Kidney (tissue), 14 donors: Measurements from ENCODE around the gene KCNN3. TPM values are rescaled to one million over a fixed set of nuclear protein-coding genes. Genes with fewer than 3 reads are reported as not detected.

Experiments used
- DNase-seq, 5 donors: peaks; one replicate each; pipeline ENCODE4 v3.0.0-alpha.2; 2013 to 2020
- FAIRE-seq: peaks from 2 replicates; lab custom pipeline; 2012; peaks lifted over from hg19 to GRCh38; lab: Jason Lieb, UNC
- H3K27ac ChIP-seq, 2 donors: one replicate each; pipeline ENCODE4 v1.7.0; 2013; ENCODE audit warnings: low read depth in 2 of 2, low read length in 2 of 2, inconsistent platforms in 1 of 2
- H3K27me3 ChIP-seq: one replicate; pipeline ENCODE4 v1.7.1; 2013; ENCODE audit warnings: low read length, inconsistent platforms; ENCODE audit not compliant: control insufficient read depth, insufficient read depth
- H3K36me3 ChIP-seq, 3 donors: one replicate each; pipeline versions ENCODE4 v1.7.0 to v1.7.1; 2013; ENCODE audit warnings: low read length in 3 of 3, control low read depth in 1 of 3, inconsistent platforms in 1 of 3; ENCODE audit not compliant: insufficient read depth in 3 of 3, control insufficient read depth in 2 of 3
- H3K4me1 ChIP-seq, 3 donors: one replicate each; pipeline versions ENCODE4 v1.7.0 to v1.7.1; 2013; ENCODE audit warnings: low read length in 3 of 3, inconsistent platforms in 1 of 3, low read depth in 1 of 3; ENCODE audit not compliant: control insufficient read depth in 2 of 3, insufficient read depth in 2 of 3
- H3K4me3 ChIP-seq, 3 donors: one replicate each; pipeline versions ENCODE4 v1.7.0 to v1.8.1; 2013; ENCODE audit warnings: low read length in 3 of 3, control low read depth in 1 of 3, inconsistent platforms in 1 of 3
- H3K9ac ChIP-seq, 3 donors: one replicate each; pipeline versions ENCODE4 v1.7.0 to v1.7.1; 2013; ENCODE audit warnings: low read length in 3 of 3, control low read depth in 1 of 3, inconsistent platforms in 1 of 3
- H3K9me3 ChIP-seq, 3 donors: one replicate each; pipeline versions ENCODE4 v1.7.0 to v1.7.1; 2013; ENCODE audit warnings: low read length in 3 of 3, control low read depth in 1 of 3, inconsistent platforms in 1 of 3; ENCODE audit not compliant: control insufficient read depth in 2 of 3, insufficient read depth in 1 of 3
- CTCF ChIP-seq: IDR thresholded peaks from 3 replicates; pipeline ENCODE4 v1.5.1; 2012; ENCODE audit warnings: mild to moderate bottlenecking, moderate library complexity, borderline replicate concordance; ENCODE audit not compliant: insufficient read depth; ENCODE audit errors: extremely low read depth
- intact Hi-C: fragments of 100-400 bp; cut with DNase I; formaldehyde crosslinking; loops from one replicate; pipeline ENCODE4 v1.11.1; 2022
- polyA plus RNA-seq: library from polyadenylated mRNA; stranded (reverse); fragments of 350-450 nt; fragmentation: Illumina TruSeq; extraction: RNeasy Lipid Tissue Mini Kit (QIAGEN cat#74804); gene quantifications from one replicate; pipeline ENCODE4 v1.2.3, GENCODE V29; 2014; ENCODE audit warnings: low read depth, low replicate concordance; ENCODE audit not compliant: insufficient read depth
- total RNA-seq: library from RNA; stranded (reverse); fragmentation: NEBNext Ultra II Directional; extraction: Animal tissue kit (Norgen Biotek cat#: 25700); gene quantifications from one replicate; pipeline ENCODE4 v1.2.1, GENCODE V29; 2021
- donor health status: control.
- donor health status: control.
- donor health status: control.
- donor health status: control.
- donor health status: control.
- donor health status: DM: yes; HTN: yes; CAD: no.
- donor health status: Normal renal cell carcinoma (clear cell type).

The KCNN3 gene
- total and polyA plus RNA-seq, 2 donors from 2014 or later: 2.6 to 5.6 TPM

- FAIRE-seq (no peak), DNase-seq (no peak)
These were observed 66.8 kb downstream of the KCNN3 start for GRCh38 chr1:154802982-154803920.

GRCh38 chr1:154802336-154802969 lies 67.6 kb downstream of the KCNN3 start:
- Histone ChIP-seq H3K27ac (no peak overlapping the region), H3K9me3 (no peaks in the 10 kb centered on the region), H3K36me3 (no peaks in the 10 kb centered on the region), H3K27me3 (no peaks in the 10 kb centered on the region), H3K4me1 (peaks cover 0 to 3% (median 0%) of the 10 kb centered on the region in 3 donors), H3K9ac (no peak overlapping the region), H3K4me3 (no peak overlapping the region)
- no peak for TF ChIP-seq CTCF
- DNase-seq: no peak
- intact Hi-C loops: no loop called here
- no peak for FAIRE-seq

More at GRCh38 chr1:154802982-154803920, 66.8 kb downstream of the KCNN3 start:
- no peaks in the 10 kb centered on the region for H3K36me3 ChIP-seq
- H3K4me1 ChIP-seq: peaks cover 0 to 5% (median 2%) of the 10 kb centered on the region in 3 donors
- intact Hi-C loops: no loop called here
- no peak for TF ChIP-seq CTCF
- H3K27me3 ChIP-seq: no peaks in the 10 kb centered on the region
- no peaks in the 10 kb centered on the region for H3K9me3 ChIP-seq
- no peak overlapping the region for H3K9ac ChIP-seq
- H3K27ac ChIP-seq: no peak overlapping the region
- no peak overlapping the region for H3K4me3 ChIP-seq

- DNase-seq (no peak), FAIRE-seq (no peak)
- Histone ChIP-seq H3K36me3 (no peaks in the 10 kb centered on the region), H3K27ac (no peak overlapping the region), H3K27me3 (no peaks in the 10 kb centered on the region), H3K9ac (no peak overlapping the region), H3K4me3 (no peak overlapping the region), H3K9me3 (no peaks in the 10 kb centered on the region), H3K4me1 (no peaks in the 10 kb centered on the region)
- TF ChIP-seq CTCF: no peak
- intact Hi-C loops: no loop called here
These were observed 68.7 kb downstream of the KCNN3 start for GRCh38 chr1:154801234-154802011.
